HEK293 (cell line): ENCODE measurements around the gene SLC17A5.

Experiments used
- CTCF ChIP-seq: fragments of 450-650 bp; formaldehyde crosslinking; IDR thresholded peaks from 2 replicates; pipeline ENCODE4 v1.5.1; 2016; ENCODE audit warnings: missing biosample characterization, missing genetic modification characterization
- GLI4 ChIP-seq: fragments of 450-650 bp; formaldehyde crosslinking; IDR thresholded peaks from 2 replicates; pipeline ENCODE4 v1.5.1; 2016; ENCODE audit warnings: missing biosample characterization, missing genetic modification characterization
- GLIS1 ChIP-seq: fragments of 450-650 bp; formaldehyde crosslinking; IDR thresholded peaks from 2 replicates; pipeline ENCODE4 v1.5.1; 2016; ENCODE audit warnings: missing biosample characterization, missing genetic modification characterization
- IKZF3 ChIP-seq: fragments of 450-650 bp; IDR thresholded peaks from 2 replicates; pipeline ENCODE4 v1.5.0; 2018; ENCODE audit warnings: missing biosample characterization, mild to moderate bottlenecking, missing genetic modification characterization, moderate library complexity
- KLF10 ChIP-seq: fragments of 450-650 bp; IDR thresholded peaks from 2 replicates; pipeline ENCODE4 v1.5.1; 2018; ENCODE audit warnings: missing biosample characterization, mild to moderate bottlenecking, missing genetic modification characterization
- PBX3 ChIP-seq: sonication (generic); formaldehyde crosslinking; IDR thresholded peaks from 2 replicates; pipeline ENCODE4 v1.8.1; 2022; ENCODE audit warnings: mild to moderate bottlenecking, moderate library complexity, missing genetic modification reagents
- TCF7L2 ChIP-seq: IDR thresholded peaks from 2 replicates; pipeline ENCODE4 v1.6.1; 2011; ENCODE audit warnings: low read depth, mild to moderate bottlenecking, inconsistent platforms, low read length, moderate library complexity, borderline replicate concordance
- TSHZ1 ChIP-seq: fragments of 450-650 bp; formaldehyde crosslinking; IDR thresholded peaks from 2 replicates; pipeline ENCODE4 v1.5.1; 2016; ENCODE audit warnings: missing biosample characterization, missing genetic modification characterization, borderline replicate concordance
- YY1 ChIP-seq: fragments of 450-650 bp; formaldehyde crosslinking; IDR thresholded peaks from 2 replicates; pipeline ENCODE4 v1.5.1; 2018; ENCODE audit warnings: missing biosample characterization, missing genetic modification characterization
- YY2 ChIP-seq: fragments of 450-650 bp; formaldehyde crosslinking; IDR thresholded peaks from 2 replicates; pipeline ENCODE4 v1.5.1; 2016; ENCODE audit warnings: missing biosample characterization, missing genetic modification characterization
- ZFP3 ChIP-seq: fragments of 450-650 bp; formaldehyde crosslinking; IDR thresholded peaks from 2 replicates; pipeline ENCODE4 v1.5.1; 2016; ENCODE audit warnings: low read depth, missing biosample characterization, missing genetic modification characterization
- ZNF10 ChIP-seq: fragments of 450-650 bp; formaldehyde crosslinking; IDR thresholded peaks from 2 replicates; pipeline ENCODE4 v1.5.1; 2017; ENCODE audit warnings: missing biosample characterization, missing genetic modification characterization
- ZNF132 ChIP-seq: fragments of 450-650 bp; formaldehyde crosslinking; IDR thresholded peaks from 2 replicates; pipeline ENCODE4 v1.5.1; 2017; ENCODE audit warnings: missing biosample characterization, missing genetic modification characterization, borderline replicate concordance
- ZNF211 ChIP-seq: fragments of 450-650 bp; formaldehyde crosslinking; IDR thresholded peaks from 2 replicates; pipeline ENCODE4 v1.5.1; 2016; ENCODE audit warnings: low read depth, missing biosample characterization, missing genetic modification characterization
- ZNF214 ChIP-seq: fragments of 450-650 bp; formaldehyde crosslinking; IDR thresholded peaks from 2 replicates; pipeline ENCODE4 v1.5.1; 2017; ENCODE audit warnings: missing biosample characterization, mild to moderate bottlenecking, missing genetic modification characterization, borderline replicate concordance
- ZNF280D ChIP-seq: fragments of 450-650 bp; formaldehyde crosslinking; IDR thresholded peaks from 2 replicates; pipeline ENCODE4 v1.5.1; 2016; ENCODE audit warnings: missing biosample characterization, missing genetic modification characterization
- ZNF433 ChIP-seq: fragments of 450-650 bp; formaldehyde crosslinking; IDR thresholded peaks from 2 replicates; pipeline ENCODE4 v1.5.1; 2016; ENCODE audit warnings: missing biosample characterization, missing genetic modification characterization, low read depth
- ZNF449 ChIP-seq: fragments of 450-650 bp; formaldehyde crosslinking; IDR thresholded peaks from 2 replicates; pipeline ENCODE4 v1.5.1; 2017; ENCODE audit warnings: missing biosample characterization, mild to moderate bottlenecking, missing genetic modification characterization, moderate library complexity
- ZNF48 ChIP-seq: fragments of 450-650 bp; formaldehyde crosslinking; IDR thresholded peaks from 2 replicates; pipeline ENCODE4 v1.5.1; 2016; ENCODE audit warnings: missing biosample characterization, missing genetic modification characterization
- ZNF544 ChIP-seq: fragments of 450-650 bp; formaldehyde crosslinking; IDR thresholded peaks from 2 replicates; pipeline ENCODE4 v1.5.0; 2017; ENCODE audit warnings: missing biosample characterization, missing genetic modification characterization
- ZNF555 ChIP-seq: fragments of 450-650 bp; formaldehyde crosslinking; conservative IDR thresholded peaks from 2 replicates; pipeline ENCODE4 v1.5.1; 2017; ENCODE audit warnings: missing biosample characterization, mild to moderate bottlenecking, missing genetic modification characterization, inconsistent platforms
- ZNF558 ChIP-seq: fragments of 450-650 bp; formaldehyde crosslinking; IDR thresholded peaks from 2 replicates; pipeline ENCODE4 v1.5.1; 2016; ENCODE audit warnings: missing biosample characterization, missing genetic modification characterization
- ZNF580 ChIP-seq: fragments of 450-650 bp; formaldehyde crosslinking; IDR thresholded peaks from 2 replicates; pipeline ENCODE4 v1.5.1; 2016; ENCODE audit warnings: missing biosample characterization, missing genetic modification characterization
- ZNF768 ChIP-seq: fragments of 450-650 bp; formaldehyde crosslinking; IDR thresholded peaks from 2 replicates; pipeline ENCODE4 v1.5.1; 2018; ENCODE audit warnings: missing biosample characterization, mild to moderate bottlenecking, missing genetic modification characterization
- ZSCAN16 ChIP-seq: fragments of 450-650 bp; formaldehyde crosslinking; IDR thresholded peaks from 2 replicates; pipeline ENCODE4 v1.5.1; 2016; ENCODE audit warnings: missing biosample characterization, missing genetic modification characterization
- ZSCAN4 ChIP-seq: fragments of 450-650 bp; formaldehyde crosslinking; IDR thresholded peaks from 2 replicates; pipeline ENCODE4 v1.5.1; 2017; ENCODE audit warnings: missing biosample characterization, missing genetic modification characterization

Gene SLC17A5

GRCh38 chr6:73580247-73581149, 73.3 kb downstream of the SLC17A5 start (continued):
- TF ChIP-seq IKZF3 (tag by site-specific recombination) (no peak), ZNF768 (tag by site-specific recombination) (no peak), ZNF544 (tag by site-specific recombination) (no peak), PBX3 (CRISPR knock-in tag) (no peak), TSHZ1 (tag by site-specific recombination) (no peak), YY2 (tag by site-specific recombination) (no peak), ZNF132 (tag by site-specific recombination) (no peak), ZNF555 (tag by site-specific recombination) (no peak), ZNF558 (no peak), ZNF214 (tag by site-specific recombination) (no peak), KLF10 (tag by site-specific recombination) (0 out of 2 replicates have a peak, but pooled peaks have one; percentile 29), TCF7L2 (0 out of 2 replicates have a peak, but pooled peaks have one; percentile 20), ZNF10 (tag by site-specific recombination) (0 out of 2 replicates have a peak, but pooled peaks have one; percentile 18), GLI4 (tag by site-specific recombination) (no peak), ZNF449 (tag by site-specific recombination) (no peak), ZSCAN4 (tag by site-specific recombination) (peak; percentile 75), ZNF211 (tag by site-specific recombination) (no peak), ZNF48 (tag by site-specific recombination) (no peak), YY1 (tag by site-specific recombination) (no peak), ZNF433 (tag by site-specific recombination) (no peak), ZNF580 (tag by site-specific recombination) (no peak), ZNF280D (tag by site-specific recombination) (no peak; the same call in 1 of the 2 replicates), CTCF (tag by site-specific recombination) (peak; percentile 66), GLIS1 (tag by site-specific recombination) (peak; percentile 52), ZFP3 (tag by site-specific recombination) (no peak), ZSCAN16 (tag by site-specific recombination) (no peak)
